ENCODE measurements around the gene TACC2.
"Not testable (repeated sequence)": the region's sequence is repeated elsewhere in the genome, so short reads cannot be mapped to it uniquely, and the experiment has no call there.

TACC2 gene

DNA sequence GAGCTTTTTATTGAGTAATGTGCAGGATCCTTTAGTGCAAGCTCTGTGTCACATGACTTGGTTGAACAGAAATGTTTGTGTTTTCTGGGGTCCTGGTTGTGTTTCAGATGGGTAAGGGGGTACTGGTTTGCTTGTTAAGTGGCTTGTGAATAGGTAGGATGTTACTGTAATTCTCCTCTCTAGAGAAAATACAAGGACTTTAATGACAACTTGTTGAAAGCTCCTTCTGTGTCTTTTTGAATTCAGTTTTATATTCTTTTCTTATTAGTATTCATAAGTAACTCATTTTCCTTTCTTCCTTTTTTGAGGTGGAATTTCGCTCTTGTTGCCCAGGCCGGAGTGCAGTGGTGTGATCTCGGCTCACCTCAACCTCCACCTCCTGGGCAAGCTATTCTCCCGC lies 196.7 kb downstream of the TACC2 start:
- no peak for DNase-seq (ENCODE audit: low read depth in 4 of 4, low spot score in 1 of 4)

DNA sequence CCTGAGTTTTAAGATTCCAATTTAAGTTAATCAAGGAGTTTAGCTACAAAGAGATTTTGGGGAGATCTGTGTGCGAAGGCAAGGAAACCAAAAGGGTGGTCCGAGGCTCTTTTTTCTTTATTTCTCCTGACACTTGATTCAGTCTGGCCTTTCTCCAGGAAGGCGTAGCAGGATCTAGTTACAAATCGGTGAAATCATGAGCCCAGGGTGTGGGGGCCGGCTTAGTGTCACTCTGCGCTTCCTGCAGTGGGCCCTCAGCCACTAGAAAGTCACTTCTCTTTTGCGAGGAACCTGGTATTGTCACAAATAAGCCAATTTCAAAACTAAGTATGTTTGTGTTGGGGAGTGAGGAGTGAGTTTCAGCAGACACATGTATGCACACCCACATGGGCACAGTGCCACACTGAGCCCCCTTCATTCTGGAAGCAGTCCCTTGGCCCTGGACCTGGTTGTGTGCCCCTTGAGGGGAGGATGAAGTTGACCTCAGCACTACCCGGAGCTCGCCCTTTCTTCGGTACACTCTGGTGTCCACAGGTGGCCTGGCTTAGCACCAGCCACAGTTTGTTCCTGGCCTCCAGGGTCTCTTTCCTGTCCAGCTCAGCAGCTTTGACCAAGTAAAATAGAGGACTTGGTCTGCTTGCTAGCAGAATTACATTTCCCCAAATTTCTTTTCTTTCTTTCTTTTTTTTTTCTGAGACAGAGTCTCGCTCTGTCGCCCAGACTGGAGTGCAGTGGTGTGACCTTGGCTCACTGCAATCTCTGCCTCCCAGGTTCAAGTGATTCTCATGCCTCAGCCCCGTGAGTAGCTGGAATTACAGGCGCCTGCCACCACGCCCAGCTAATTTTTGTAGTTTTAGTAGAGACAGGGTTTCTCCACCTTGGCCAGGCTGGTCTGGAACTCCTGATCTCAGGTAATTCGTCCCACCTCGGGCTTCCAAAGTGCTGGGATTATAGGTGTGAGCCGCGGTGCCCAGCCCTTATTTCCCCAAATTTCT lies 198.2 kb downstream of the TACC2 start:
- no peak for DNase-seq (ENCODE audit: low read depth in 4 of 4, low spot score in 1 of 4)

DNA sequence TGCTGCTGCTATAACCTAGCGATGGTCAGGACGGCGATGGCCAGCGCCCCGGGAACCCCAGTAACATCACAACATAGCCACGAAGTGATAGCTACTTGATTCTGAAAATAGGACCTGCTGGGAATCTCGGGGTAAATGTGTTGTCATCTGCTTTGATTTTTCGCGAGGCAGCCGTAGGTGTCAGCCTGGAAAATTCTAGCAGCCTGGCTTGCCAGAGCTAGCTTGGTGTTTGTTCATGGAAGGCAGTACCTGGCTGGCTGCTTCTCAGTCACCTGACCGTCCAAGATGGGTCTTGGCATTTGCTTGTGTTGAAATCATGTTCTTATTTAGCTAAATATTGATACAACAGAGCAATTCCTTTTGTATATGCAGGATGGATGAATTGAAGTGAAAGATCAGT lies 199.7 kb downstream of the TACC2 start:
- no peak for DNase-seq (ENCODE audit: low read depth in 4 of 4, low spot score in 1 of 4)

DNA sequence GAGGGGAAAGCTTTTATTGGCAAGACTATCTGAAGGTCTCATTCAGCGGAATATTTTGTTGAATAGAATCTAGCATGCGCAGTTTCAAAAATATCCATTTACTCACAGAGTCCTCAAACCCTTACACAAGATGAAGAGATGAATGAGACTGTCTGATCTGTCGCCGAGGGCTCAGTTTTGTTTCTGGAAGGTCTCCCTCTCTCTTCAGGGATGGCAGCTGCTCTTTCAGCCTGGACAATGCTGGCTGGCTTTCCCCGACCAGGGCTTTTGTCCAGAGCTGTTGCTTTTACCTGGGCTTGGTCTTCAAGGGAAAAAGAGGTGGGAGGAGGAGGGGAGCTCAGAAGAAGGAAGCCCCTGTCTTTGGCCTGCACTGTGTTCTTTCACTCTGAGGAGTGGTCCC lies 200.2 kb downstream of the TACC2 start:
- DNase-seq (ENCODE audit: low read depth in 4 of 4, low spot score in 1 of 4): no peak

DNA sequence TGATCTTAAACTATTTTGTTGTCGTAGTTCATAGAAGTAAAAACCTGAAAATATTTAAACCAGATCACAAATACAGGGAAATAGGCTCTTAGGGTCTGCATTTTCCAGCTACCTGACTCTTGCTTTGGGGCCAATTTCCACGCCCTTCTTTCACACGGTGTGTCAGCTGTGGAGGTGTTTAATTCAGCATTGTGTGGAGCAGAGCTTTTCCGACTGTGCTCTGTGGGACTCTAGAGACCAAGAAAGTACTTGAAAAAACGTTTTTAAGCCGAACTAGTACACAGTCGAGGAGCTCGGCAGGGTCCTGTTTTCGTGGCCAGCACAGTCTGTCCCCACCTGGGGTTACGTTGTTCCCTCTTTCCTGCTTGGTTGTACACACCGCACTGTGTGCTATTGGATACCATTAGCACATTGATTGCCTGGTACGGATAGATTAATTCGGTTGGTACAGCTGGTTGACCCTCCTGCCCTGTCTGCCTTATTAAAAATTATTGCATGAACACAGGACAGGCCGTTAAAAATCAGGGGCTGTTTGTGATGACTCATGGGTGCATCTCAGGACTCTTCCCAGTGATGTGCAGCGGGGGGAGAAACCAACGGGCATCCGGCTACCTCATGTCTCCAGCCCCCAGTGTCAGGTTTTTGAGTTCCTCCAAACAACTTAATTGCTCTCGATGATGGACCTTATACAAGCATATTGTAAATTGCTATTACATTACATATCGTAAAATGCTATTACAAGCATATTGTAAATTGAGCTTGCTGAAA lies 201.4 kb downstream of the TACC2 start:
- DNase-seq (ENCODE audit: low read depth in 4 of 4, low spot score in 1 of 4): no peak

DNA sequence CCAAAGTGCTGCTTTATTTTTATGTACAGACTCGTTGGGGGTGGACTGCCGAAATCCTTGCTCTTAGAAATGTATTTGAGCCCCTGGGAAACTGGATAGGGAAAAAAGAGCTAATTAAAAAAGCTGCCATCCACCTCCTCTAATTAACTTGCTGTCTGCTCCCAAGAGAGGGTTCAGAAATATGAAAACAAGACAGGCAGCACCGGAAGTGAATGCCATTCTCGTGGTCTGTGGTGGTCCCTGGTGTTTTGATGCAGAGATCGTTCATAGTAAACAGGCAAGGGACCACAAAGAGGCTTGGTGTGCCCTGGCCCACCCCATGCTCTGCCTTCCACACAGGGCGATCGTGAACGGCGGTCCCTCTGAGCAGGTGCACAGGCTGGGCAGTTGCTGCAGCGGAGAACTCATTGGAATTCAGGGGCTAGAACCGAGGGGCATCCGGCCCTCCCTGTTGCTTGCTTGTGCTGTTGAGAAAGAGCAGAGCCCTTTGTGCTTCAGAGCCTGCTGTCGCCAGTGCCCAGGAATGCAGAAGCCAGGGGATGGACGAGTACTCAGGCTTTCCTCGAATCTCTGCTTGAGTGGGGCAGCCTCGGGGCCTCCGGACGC lies 203.1 kb downstream of the TACC2 start:
- no peak for DNase-seq (ENCODE audit: low read depth in 4 of 4, low spot score in 1 of 4)

DNA sequence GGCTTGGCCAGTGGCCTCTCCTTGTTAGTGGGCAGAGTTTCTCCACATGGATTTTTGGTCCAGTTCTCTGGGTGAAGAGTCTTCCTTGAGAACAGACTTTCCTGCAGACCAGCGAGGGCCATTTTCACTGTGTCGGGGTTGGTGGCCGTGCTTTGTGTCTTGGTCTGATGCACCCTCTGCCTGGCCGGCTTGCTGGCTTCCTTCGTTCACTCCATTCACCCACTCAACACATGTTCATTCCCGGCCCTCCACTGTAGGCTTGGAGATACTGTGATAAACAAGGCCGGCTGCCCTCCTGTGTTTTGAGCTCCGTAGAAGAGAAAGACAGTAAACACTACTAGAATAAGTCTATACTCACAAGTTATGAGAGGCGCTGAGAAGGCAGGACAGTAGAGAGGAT lies 205.3 kb downstream of the TACC2 start:
- no peak for DNase-seq (ENCODE audit: low read depth in 4 of 4, low spot score in 1 of 4)

DNA sequence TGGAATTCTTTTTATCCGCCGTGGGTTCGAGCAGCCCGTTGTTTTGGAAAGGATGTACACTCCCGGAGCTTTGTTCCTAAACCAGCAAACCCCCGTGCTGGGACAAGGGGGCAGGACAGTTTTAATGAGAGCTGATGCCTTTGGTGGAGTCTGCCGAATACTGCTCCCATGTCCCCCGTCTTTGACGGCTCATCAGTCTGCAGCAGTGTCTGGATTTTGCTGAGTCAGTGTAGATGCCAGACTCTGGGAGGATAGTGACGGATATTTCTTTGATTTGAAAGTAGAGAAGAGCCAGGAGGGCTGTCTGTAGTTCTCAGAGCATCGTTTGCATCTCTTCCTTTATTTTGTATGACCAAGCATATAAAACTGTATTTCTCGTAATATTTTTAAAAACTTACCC lies 207.3 kb downstream of the TACC2 start:
- DNase-seq (ENCODE audit: low read depth in 4 of 4, low spot score in 1 of 4): no peak

DNA sequence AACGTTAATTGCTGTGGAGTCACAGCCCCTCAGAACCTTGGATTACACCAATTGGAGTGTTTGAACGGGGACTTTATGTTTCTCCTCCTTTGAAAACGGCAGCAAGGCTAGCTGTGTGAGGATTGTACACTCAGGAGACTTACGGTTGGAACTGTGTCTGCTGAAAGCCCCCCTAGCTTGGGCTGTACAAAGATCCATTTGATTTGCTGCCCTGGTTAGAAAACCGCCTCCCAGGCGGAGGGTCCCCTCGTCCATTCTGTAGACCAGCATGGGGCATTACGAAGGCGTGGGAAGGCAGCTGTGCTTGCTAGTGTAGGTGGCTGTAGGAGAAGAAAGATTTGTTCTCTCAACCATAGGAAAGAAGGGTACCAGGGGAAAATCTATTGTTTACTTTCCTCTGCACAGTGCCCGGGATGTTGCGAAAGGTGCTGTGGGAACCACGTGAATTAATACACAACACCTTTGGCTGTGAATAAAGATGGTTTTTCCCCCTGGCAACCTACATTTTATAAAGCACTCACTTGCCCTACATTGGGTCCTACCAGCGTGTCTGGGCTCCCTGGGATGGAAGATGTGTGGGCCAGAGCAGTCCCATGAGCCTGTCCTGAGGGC lies 208.8 kb downstream of the TACC2 start:
- no peak for DNase-seq (ENCODE audit: low read depth in 4 of 4, low spot score in 1 of 4)

DNA sequence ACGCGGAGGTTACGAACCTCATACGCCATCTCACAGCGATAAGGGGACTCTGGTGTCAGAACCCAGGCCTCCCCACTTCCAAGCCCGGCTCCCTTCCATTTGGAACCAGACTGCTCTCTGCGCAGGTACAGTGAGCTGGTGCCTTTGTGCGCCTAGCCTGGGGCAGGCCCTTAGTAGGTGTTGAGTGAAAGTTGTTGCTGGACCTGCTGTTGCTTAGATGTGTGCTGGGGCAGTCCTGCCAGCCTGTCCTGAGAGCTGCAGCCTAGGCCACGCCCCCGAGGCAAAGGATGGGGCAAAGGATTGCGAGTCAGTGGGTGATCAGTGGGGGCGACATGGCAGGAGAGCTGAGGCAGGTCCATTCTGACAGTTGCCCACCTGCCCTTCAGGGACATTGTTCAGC lies 209.7 kb downstream of the TACC2 start:
- DNase-seq (ENCODE audit: low read depth in 4 of 4, low spot score in 1 of 4): no peak

DNA sequence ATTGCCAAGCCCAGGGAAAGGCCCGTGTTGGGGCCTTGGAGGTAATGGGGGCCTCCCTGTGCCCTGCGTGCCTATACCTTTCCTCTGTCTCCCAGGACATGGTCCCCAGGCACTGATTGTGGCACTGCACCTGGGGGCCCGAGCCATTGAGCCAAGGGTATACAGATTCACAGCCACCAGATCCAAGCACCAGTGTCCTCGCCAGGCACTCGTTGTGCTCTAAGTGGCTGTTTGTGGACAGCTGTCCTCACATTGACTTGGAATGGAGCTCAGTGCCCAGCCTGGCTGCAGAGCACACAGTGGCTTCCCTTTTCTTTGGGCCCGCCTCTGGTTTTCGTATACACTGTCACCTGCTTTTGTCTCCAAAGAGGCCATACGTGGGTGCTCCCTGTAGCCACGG lies 210.1 kb downstream of the TACC2 start:
- DNase-seq (ENCODE audit: low read depth in 4 of 4, low spot score in 1 of 4): no peak

DNA sequence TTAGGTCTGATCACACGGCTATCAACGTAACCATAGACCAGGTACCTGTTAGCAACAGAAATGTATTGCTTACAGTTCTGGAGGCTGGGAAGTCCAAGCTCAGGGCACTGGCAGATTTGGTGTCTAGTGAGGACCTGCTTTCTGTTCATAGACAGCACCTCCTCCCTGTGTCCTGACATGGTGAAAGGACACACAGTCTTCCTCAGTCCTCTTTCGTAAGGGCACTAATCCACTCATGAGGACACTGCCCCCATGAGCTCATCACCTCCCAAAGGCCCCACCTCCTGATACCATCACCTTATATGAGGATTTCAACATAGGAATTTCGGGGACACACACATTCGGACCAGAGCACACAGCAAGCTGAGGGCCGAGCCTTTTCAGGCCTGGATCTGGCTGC lies 210.7 kb downstream of the TACC2 start:
- no peak for DNase-seq (ENCODE audit: low read depth in 4 of 4, low spot score in 1 of 4)

DNA sequence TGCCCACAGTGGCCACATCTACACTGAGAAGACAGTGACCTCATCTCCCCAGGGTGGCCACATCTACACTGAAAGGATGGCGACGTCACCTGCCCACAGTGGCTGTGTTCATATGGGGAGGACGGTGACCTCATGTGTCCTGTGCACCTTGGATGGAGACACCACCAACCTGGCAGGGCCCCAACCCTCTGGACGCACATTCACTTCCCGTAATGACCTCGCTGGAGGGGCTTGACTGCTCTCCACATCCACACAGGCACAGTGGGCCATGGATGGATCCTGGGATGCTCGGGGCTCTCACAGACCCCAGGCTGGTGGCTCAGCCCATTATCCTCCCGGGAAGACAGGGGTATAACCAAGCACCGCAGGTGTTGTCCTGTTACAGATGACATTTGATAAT lies 212.4 kb downstream of the TACC2 start:
- no peak for DNase-seq (ENCODE audit: low read depth in 4 of 4, low spot score in 1 of 4)

DNA sequence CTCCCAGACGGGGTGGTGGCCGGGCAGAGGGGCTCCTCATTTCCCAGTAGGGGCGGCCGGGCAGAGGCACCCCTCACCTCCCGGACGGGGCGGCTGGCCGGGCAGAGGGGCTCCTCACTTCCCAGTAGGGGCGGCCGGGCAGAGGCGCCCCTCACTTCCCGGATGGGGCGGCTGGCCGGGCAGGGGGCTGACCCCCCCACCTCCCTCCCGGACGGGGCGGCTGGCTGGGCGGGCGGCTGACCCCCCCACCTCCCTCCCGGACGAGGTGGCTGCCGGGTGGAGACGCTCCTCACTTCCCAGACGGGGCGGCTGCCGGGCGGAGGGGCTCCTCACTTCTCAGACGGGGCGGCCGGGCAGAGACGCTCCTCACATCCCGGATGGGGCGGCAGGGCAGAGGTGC lies 214.2 kb downstream of the TACC2 start:
- DNase-seq (ENCODE audit: low read depth in 4 of 4, low spot score in 1 of 4): not testable (repeated sequence)

DNA sequence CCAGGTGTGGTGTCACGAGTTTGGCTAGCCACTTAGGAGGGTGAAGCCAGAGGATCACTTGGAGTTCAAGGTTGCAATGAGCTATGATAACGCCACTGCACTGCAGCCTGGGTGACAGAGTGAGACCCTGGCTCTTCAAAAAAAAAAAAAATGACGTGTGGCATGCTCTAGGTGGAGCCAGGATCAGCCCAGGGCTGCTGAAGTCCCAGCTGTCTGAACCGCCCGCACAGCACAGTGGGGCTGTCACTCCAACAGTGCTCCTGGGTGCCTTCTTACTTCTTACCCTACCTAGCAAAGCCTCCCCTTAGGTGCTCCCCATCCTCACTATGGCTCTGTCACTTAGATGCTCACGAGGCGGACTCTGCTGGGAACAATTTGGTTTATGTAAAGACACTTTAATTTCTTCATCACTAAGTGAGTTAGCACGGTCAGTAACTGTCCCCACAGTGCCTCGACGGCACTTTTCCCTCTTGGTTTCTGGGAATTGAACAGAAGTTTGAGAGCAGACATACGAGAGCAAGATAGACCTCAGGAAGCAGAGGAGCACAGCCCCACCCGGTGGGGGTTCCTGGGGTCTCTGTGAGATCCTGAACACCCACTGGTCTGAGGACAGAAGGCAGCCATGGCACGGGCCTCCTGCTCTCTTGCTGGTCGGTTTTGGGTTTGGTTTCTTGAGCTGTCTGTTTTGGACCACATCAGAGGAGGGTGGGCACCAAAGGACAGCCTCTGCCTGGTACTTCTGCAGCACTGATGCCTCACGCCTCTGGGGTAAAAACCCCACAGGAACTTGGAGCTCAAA lies 215.9 kb downstream of the TACC2 start:
- no peak for DNase-seq (ENCODE audit: low read depth in 4 of 4, low spot score in 1 of 4)

DNA sequence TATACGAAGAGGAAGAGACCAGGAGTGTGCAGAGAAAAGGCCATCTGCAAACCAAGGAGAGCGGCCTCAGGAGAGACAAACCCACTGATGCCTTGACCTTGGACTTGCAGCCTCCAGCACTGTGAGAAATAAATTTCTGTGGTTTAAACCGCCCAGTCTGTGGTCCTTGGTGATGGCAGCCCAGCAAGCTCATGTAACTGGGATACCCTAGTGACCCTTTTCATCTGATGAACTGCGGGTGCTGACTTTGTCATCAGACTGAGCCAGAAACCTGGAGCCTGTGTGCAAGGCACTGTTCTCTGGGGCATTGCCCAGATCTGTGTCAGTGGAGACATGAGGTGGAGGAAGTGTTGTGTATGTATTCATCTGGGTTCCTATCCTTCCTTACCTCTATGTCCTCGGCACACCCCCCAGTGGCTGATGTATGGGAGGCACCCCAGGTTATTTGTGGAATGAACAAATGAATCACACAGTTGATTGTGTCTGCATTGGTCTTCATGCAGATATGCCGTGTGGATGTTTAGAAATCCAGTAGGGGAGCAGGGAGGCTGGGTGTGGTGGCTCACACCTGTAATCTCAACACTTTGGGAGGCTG lies 217.6 kb downstream of the TACC2 start:
- no peak for DNase-seq (ENCODE audit: low read depth in 4 of 4, low spot score in 1 of 4)

DNA sequence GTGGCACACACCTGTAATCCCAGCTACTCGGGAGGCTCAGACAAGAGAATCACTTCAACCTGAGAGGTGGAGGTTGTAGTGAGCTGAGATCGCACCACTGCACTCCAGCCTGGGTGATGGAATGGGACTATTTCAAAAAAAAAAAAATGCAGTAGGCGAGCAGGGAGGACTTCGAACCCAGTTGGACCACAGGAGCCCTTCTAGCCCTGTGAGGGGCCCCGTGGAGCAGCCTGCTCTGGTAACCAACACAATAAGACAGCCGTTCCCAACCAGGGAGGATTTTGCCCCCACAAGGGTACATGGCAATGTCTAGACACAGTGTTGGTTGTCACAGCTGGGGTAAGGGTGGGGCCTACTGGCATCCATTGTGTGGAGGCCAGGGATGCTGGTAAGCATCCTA lies 218.2 kb downstream of the TACC2 start:
- DNase-seq (ENCODE audit: low read depth in 4 of 4, low spot score in 1 of 4): no peak

DNA sequence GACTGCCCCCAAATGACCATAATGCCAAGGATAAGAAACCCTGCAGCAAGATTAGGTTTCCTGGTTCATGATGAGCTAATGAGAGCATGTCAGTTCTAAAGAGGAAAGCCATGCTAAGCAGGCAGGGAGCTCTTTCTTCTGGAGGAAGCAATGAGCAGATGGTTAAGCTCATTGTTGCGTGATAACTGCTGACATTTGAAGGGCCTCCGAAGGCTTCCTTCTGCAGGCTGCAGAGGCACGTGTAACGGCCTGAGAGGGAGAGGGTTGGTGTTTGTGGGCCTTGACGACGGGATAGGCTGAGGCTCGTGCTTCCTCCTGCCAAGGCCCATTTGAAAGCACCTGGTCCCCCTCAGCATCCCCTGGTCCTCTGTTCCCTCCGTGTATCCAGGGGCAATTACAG lies 218.6 kb downstream of the TACC2 start:
- DNase-seq (ENCODE audit: low read depth in 4 of 4, low spot score in 1 of 4): no peak

DNA sequence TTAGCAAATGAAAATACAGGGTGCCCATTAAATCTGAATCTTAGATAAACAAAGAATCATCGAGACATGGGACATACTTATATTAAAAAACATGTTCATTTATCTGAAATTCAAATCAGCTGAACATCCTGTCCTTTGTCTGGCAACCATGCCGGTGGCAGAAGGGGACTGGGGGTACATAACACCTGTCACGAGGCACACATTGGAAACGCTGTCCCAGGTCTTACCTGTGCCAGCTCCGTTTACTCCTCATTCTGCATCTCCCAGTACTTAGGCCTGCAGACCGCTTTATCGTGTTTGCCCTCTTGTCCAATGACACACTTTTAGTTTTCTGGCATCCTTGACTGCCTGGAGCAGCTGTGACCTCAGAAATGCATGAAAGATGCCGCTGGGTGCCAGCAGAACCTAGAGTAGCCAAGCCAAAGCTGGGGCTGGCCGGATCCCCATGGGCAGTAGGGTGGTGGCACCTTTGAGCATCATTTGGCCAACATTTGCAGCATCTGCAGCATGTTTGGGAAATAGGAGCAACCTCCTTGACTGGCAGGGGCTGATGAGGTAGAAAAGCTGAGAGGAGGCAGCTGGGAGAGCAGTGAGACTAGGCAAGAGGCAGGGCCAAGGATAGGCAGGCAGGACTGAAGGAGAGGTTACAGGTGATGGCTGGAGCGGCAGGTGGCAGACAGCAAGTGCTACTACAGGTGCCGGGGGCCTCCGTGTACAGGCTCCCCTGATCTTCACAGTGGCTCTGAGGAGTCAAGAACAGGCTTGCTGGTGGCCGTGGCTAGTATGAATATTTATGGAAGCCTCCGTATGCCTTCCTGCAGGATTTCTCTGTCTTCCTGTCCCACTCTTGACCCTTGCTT lies 219.8 kb downstream of the TACC2 start:
- no peak for DNase-seq (ENCODE audit: low read depth in 4 of 4, low spot score in 1 of 4)
